CD4-positive, alpha-beta T cell (primary cell): ENCODE measurements around the gene SYNRG. TPM values are rescaled to one million over a fixed set of nuclear protein-coding genes. Genes with fewer than 3 reads are reported as not detected.
A peak's percentile ranks its signal among the peaks of the same experiment; 100 is the strongest.

Source experiments
- ATAC-seq: fragments of 200-7000 bp; cut with Tn5 transposase; one replicate; pipeline ENCODE4 v1.10.0; 2022; ENCODE audit warnings: mild to moderate bottlenecking; ENCODE audit not compliant: poor library complexity
- CTCF ChIA-PET: fragments of 350-600 bp; sonication (Branson Sonifier 250); formaldehyde crosslinking; loops from one replicate; lab custom pipeline; 2021; ENCODE audit warnings: antibody characterized with exemption, inconsistent platforms; lab: Charles Lee
- POLR2A ChIA-PET: fragments of 350-600 bp; sonication (Branson Sonifier 250); formaldehyde crosslinking; loops from one replicate; lab custom pipeline; 2021; ENCODE audit warnings: antibody characterized with exemption, inconsistent platforms; lab: Charles Lee
- DNase-seq, 14 experiments: peaks; one replicate each; pipeline ENCODE4 v3.0.0-alpha.2; 2013 to 2020; ENCODE audit warnings: mixed read lengths in 2 of 14
- H3K27ac ChIP-seq, 2 donors: one replicate each; pipeline versions ENCODE4 v1.5.1 to v1.7.0; 2013; ENCODE audit warnings: low read length in 2 of 2, low read depth in 1 of 2, mild to moderate bottlenecking in 1 of 2
- H3K27me3 ChIP-seq, 2 experiments: 1 replicate in 1 of 2; 2 replicates in 1 of 2; pipeline versions ENCODE4 v1.6.1 to v1.7.0; 2013; ENCODE audit warnings: low read length in 2 of 2, control low read depth in 1 of 2, mild to moderate bottlenecking in 1 of 2, moderate library complexity in 1 of 2; ENCODE audit not compliant: insufficient read depth in 2 of 2, control insufficient read depth in 1 of 2
- H3K36me3 ChIP-seq: one replicate; pipeline ENCODE4 v1.6.1; 2013; ENCODE audit warnings: low read length, control low read depth; ENCODE audit not compliant: insufficient read depth
- H3K4me1 ChIP-seq: one replicate; pipeline ENCODE4 v1.6.1; 2013; ENCODE audit warnings: low read length, control low read depth; ENCODE audit not compliant: insufficient read depth
- H3K4me3 ChIP-seq: one replicate; pipeline ENCODE4 v1.5.1; 2013; ENCODE audit warnings: mild to moderate bottlenecking, low read length, moderate library complexity
- H3K9me3 ChIP-seq, 2 experiments: 1 replicate in 1 of 2; 2 replicates in 1 of 2; pipeline versions ENCODE4 v1.6.1 to v1.7.0; 2013; ENCODE audit warnings: low read length in 2 of 2, mild to moderate bottlenecking in 2 of 2, control low read depth in 1 of 2, moderate library complexity in 1 of 2; ENCODE audit not compliant: control insufficient read depth in 1 of 2, insufficient read depth in 1 of 2
- H3K27ac Mint-ChIP-seq: one replicate; pipeline ENCODE4 v1.8.0; 2020; ENCODE audit warnings: mixed read lengths
- H3K27me3 Mint-ChIP-seq: one replicate; pipeline ENCODE4 v1.8.0; 2021; ENCODE audit warnings: mixed read lengths
- H3K36me3 Mint-ChIP-seq: one replicate; pipeline ENCODE4 v1.8.0; 2021; ENCODE audit warnings: low read depth, mixed read lengths
- H3K4me1 Mint-ChIP-seq: one replicate; pipeline ENCODE4 v1.8.0; 2021; ENCODE audit warnings: low read depth, mixed read lengths
- H3K4me3 Mint-ChIP-seq: one replicate; pipeline ENCODE4 v1.8.0; 2020; ENCODE audit warnings: mild to moderate bottlenecking, mixed read lengths
- H3K9me3 Mint-ChIP-seq: one replicate; pipeline ENCODE4 v1.8.0; 2020; ENCODE audit warnings: mixed read lengths
- intact Hi-C, 2 experiments: fragments of 100-400 bp; cut with DNase I in 1 of 2; cut with micrococcal nuclease in 1 of 2; formaldehyde crosslinking; loops; one replicate each; pipeline versions ENCODE4 v1.15.1 to v1.9.0; 2023 to 2025; cut with DNase I, micrococcal nuclease
- total RNA-seq, 174 experiments: library from RNA in 2 of 174; stranded (reverse) in 2 of 174; gene quantifications; one replicate each; pipeline ENCODE4 v1.2.3 and lab custom pipeline; 2021 to 2026
- TF ChIP-seq, protein P1 (sequence below): fragments of 200-600 bp; IDR thresholded peaks from one replicate; pipeline ENCODE4 v1.8.0; 2022; ENCODE audit warnings: antibody characterized with exemption, mild to moderate bottlenecking

The SYNRG gene
- total RNA-seq, 2 experiments from 2014 or later: 40.0 to 45.8 TPM

DNA sequence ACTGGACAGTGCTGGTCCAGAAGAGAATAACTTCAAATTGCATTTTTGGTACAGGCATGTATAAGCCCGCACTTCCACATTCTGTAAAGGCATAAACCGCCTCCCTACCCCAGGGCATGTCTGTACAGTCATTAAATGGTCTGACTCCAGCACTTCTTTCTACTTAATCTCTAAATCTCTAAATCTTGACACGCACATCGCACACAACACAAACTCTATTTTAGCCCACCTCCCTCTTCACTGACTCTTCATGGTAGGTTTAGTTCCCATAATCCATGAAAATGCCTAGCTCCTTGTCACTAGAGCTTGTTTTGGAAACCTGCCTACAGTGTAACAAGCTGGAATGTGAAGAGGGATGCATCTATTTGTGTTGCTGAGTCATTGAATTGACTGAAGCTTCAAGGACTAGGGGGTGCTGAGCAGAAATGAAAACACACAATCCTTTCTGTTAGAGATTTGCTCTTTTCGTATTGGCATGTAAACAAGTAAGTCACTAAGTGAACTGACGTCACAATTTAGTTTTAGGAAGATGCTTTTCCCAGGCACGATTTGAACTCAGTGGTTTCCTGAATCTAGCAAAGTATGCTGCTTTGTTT lies 121.1 kb downstream of the SYNRG start:
- peaks cover 4% of the 10 kb centered on the region for H3K36me3 Mint-ChIP-seq
- peak overlapping the region; percentile 91 for H3K27ac Mint-ChIP-seq

DNA sequence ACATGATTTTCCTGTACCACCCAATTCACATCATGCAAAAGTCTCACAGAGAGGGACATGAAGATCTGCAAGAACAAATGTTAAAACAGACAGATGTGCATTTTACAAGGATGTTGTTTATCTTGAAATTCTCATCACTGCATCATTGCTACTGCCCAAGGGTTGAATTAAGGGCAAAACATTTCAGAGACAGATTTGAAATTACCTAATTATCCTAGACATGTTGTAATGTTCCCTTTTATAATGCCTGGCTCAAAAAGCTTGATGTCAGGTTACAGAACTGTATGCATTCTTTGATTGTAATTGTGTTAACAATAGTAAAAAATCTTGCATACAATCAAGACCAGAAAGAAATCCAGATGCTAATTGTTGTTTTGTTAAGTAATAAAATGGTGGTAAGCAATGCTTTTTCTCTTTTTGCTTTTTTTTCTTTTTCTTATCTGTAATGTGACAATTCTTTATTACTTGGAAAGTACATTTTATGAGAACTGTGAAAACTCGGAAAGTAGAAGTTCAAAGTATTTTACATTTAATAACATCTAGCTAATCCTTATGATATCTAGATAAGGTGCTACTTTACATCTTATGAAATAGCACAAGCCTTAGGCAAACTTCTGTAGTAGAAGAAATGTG lies 123.2 kb downstream of the SYNRG start:
- Histone ChIP-seq H3K4me1 (peaks cover 25% of the 10 kb centered on the region), H3K27ac (no peak overlapping the region), H3K4me3 (no peak overlapping the region), H3K9me3 (no peaks in the 10 kb centered on the region), H3K36me3 (no peaks in the 10 kb centered on the region), H3K27me3 (no peaks in the 10 kb centered on the region)
- H3K4me3 Mint-ChIP-seq: peak overlapping the region; percentile 45
- ChIA-PET POLR2A (no interaction called here), CTCF (no interaction called here)
- no peaks in the 10 kb centered on the region for H3K27me3 Mint-ChIP-seq
- H3K27ac Mint-ChIP-seq: no peak overlapping the region
- intact Hi-C loops: loop anchor here (2.0 to 10.0 kb wide), 6 partner anchors 73 to 1001 kb away; partner anchors contain the start of genes AATF (in 1 of the 2), ACACA (in 1 of the 2), MRM1 (in 1 of the 2) and TADA2A (in 1 of the 2)
- peaks cover 22% of the 10 kb centered on the region for H3K4me1 Mint-ChIP-seq
- TF ChIP-seq, protein P1, sequence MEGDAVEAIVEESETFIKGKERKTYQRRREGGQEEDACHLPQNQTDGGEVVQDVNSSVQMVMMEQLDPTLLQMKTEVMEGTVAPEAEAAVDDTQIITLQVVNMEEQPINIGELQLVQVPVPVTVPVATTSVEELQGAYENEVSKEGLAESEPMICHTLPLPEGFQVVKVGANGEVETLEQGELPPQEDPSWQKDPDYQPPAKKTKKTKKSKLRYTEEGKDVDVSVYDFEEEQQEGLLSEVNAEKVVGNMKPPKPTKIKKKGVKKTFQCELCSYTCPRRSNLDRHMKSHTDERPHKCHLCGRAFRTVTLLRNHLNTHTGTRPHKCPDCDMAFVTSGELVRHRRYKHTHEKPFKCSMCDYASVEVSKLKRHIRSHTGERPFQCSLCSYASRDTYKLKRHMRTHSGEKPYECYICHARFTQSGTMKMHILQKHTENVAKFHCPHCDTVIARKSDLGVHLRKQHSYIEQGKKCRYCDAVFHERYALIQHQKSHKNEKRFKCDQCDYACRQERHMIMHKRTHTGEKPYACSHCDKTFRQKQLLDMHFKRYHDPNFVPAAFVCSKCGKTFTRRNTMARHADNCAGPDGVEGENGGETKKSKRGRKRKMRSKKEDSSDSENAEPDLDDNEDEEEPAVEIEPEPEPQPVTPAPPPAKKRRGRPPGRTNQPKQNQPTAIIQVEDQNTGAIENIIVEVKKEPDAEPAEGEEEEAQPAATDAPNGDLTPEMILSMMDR: no peak
- no peak for ATAC-seq
- no peaks in the 10 kb centered on the region for H3K9me3 Mint-ChIP-seq
- peaks cover 4% of the 10 kb centered on the region for H3K36me3 Mint-ChIP-seq
- DNase-seq: no peak

More for the DNA sequence above, 121.1 kb downstream of the SYNRG start:
- ChIA-PET CTCF (interaction anchor here (1.2 kb wide), 1 partner anchor 122 kb away, joined by 3 read pairs; no protein-coding TSS in a partner anchor), POLR2A (interaction anchor here (0.9 to 1.3 kb wide), 3 partner anchors 11 to 129 kb away, joined by 3 to 4 read pairs (median 3); no protein-coding TSS in a partner anchor)
- Histone ChIP-seq H3K27me3 (no peaks in the 10 kb centered on the region), H3K9me3 (no peaks in the 10 kb centered on the region), H3K4me1 (peaks cover 29% of the 10 kb centered on the region), H3K4me3 (peak overlapping the region; percentile 96), H3K27ac (no peak overlapping the region), H3K36me3 (no peaks in the 10 kb centered on the region)
- DNase-seq (peak in 3 of 14 experiments; percentile 19 to 50 (median 43)), ATAC-seq (no peak)
- Mint-ChIP-seq H3K9me3 (no peaks in the 10 kb centered on the region), H3K4me3 (peak overlapping the region; percentile 98), H3K27me3 (no peaks in the 10 kb centered on the region), H3K4me1 (peaks cover 30% of the 10 kb centered on the region)
- intact Hi-C loops: loop anchor here (2.0 to 10.0 kb wide), 5 partner anchors 81 to 1003 kb away; partner anchors contain the start of genes AATF (in 1 of the 2), ACACA (in 1 of the 2), SYNRG (in 1 of the 2) and TADA2A (in 1 of the 2)
- TF ChIP-seq, protein P1: no peak

DNA sequence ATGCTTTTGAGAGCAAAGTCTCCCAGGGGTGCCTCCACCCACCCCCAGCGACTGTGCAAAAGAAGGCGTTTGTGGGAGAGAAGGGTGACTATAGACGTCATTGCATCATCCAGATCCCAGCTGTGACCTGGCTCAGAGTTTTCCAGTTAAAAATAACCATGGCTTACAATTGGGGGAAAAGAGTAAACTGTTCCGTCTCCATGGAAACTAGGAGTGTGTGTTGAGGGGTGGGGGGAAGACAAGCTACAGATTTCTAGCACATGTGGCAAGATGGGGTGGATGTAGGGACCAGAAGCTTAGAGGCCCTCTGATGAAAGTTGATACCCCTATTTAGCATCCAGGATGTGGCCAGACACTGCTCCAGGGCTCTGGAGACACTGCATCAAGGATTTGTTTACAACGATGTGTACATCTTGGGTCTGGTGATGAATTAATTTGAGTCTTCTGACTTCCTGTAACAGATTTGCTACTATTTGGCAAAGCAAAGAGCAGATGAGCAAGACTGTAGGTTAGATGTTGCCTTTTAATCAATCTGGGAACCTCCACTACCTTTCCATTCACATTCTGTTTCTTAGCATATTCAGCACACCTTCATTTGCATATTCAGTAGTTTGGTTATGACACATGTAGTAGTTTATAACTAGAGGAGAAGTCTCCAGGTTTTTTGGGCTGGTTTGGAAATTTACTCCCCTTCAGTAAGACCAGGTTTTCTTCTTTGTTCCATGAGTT lies 125.7 kb downstream of the SYNRG start:
- no peak for DNase-seq
- H3K9me3 Mint-ChIP-seq: no peaks in the 10 kb centered on the region
- Histone ChIP-seq H3K36me3 (peaks cover 11% of the 10 kb centered on the region), H3K9me3 (no peaks in the 10 kb centered on the region), H3K27ac (no peak overlapping the region), H3K4me3 (no peak overlapping the region), H3K4me1 (peaks cover 7% of the 10 kb centered on the region), H3K27me3 (no peaks in the 10 kb centered on the region)
- H3K4me1 Mint-ChIP-seq: peaks cover 6% of the 10 kb centered on the region
- ChIA-PET CTCF (no interaction called here), POLR2A (no interaction called here)
- intact Hi-C loops: loop anchor here in 1 of 2 experiments (10.0 kb wide), 1 partner anchor 999 kb away; the partner anchor contains the start of gene ZNHIT3
- peaks cover 16% of the 10 kb centered on the region for H3K36me3 Mint-ChIP-seq
- no peak overlapping the region for H3K27ac Mint-ChIP-seq
- no peaks in the 10 kb centered on the region for H3K27me3 Mint-ChIP-seq
- ATAC-seq: no peak
- TF ChIP-seq, protein P1: no peak
- no peak overlapping the region for H3K4me3 Mint-ChIP-seq
